ENCODE results near the gene JOSD2.

JOSD2 gene

GRCh38 chr19:50457300-50457699, 53.7 kb downstream of the JOSD2 start:
- H3K4me3 ChIP-seq (ENCODE audit: low read depth, low read length), result no peak overlapping the region
